HG03135 (cell line): ENCODE data around the gene YIPF3.
"Not testable (repeated sequence)": the region's sequence is repeated elsewhere in the genome, so short reads cannot be mapped to it uniquely, and the experiment has no call there.

ENCODE experiments used
- ATAC-seq: cut with Tn5 transposase; IDR thresholded peaks from one replicate; pipeline ENCODE4 v1.9.1; 2021; ENCODE audit warnings: mild to moderate bottlenecking, moderate library complexity; ENCODE audit not compliant: unreplicated experiment

Gene YIPF3

DNA sequence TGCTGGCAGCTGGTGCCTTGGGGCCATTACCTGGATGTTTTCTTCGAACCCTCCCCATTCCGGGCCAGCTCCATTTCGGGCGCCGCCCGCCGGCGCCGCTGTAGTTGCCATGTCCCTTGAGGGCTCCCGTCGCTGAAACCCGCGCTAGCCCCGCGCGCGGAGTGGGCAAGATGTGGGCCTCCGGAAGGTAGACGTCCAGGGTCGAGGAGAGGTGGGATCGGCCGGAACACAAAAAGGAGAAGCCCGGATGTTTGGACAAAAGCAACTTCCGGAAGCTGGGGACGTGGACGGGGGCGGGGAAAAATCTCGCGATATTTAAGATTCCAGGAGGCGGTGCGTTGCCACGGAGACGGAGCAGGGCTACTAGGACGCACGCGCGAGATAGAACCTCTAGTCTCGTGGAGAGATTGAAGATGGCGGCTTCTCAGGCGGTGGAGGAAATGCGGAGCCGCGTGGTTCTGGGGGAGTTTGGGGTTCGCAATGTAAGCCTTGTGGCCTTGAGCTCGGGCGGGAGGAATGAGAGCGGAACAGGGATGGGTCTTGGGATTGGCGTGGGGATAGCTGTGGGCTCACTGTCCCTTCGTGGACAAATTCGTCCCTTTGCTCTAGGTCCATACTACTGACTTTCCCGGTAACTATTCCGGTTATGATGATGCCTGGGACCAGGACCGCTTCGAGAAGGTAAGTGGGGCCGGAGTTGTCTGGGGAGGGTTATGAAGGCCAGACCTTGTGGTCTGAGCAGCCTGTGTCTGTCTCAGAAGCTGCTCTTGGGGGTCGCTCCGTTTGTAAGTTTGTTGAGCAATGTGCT, at the start of gene YIPF3, which contains the start of gene POLR1C:
Gene YIPF3, minus strand, starts transcription at position 230 of the 808 bp plus-strand sequence. Its CDS starts 119 bp downstream, at position 111.
Gene POLR1C, plus strand, starts transcription at position 393 of the 808 bp plus-strand sequence. Its CDS starts 21 bp downstream, at position 414.
- ATAC-seq = peak; percentile 80

DNA sequence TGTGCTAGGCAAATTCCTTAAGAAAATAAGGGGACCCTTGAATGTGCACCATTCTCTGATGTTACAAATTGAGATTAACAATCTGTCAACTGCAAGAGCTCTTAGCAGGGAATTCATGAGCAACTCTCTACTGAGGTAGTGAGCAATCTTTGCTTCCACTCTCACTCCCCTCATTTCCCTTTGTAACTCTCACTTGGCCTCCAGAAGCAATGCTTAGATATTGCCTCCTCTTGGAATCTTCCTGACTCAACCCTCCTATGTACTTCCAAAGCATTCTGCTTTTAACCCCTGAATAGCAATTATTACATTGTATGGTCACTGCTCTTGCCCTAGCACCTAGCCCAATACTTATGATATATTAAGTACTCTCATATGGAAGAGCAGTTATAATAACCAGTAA, 42.6 kb upstream of the YIPF3 start:
- ATAC-seq = no peak

DNA sequence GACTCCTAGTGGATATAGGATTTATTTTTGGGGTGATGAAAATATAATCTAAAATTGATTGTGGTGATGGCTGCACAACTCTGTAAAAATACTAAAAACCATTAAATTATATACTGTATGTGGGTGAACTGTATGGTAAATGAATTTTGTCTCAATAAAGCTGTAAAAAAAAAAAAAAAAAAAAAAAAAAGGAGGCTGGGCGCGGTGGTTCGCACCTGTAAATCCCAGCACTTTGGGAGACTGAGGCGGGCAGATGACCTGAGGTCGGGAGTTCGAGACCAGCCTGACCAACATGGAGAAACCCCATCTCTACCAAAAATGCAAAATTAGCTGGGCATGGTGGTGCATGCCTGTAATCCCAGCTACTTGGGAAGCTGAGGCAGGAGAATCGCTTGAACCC, 40.9 kb upstream of the YIPF3 start:
- not testable (repeated sequence) for ATAC-seq

DNA sequence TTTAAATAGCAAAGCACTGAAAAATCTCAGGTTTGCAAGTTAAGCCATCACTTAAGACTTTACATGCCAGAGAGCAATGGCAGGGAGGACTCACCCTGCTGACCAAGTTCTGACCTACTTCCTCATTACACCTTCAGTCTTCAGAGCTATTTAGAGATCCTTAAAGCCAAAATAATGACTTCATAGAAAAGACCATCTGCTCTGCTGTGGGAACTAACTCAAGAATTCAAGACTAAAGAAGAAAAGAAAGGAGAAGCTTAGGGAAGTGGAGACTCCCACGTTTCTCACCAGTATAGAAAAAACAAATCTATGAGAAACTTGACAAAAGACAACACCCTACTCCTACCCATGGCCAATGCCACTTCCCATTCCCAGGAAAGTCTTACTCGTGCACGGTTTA, 30.5 kb upstream of the YIPF3 start:
- ATAC-seq = no peak

DNA sequence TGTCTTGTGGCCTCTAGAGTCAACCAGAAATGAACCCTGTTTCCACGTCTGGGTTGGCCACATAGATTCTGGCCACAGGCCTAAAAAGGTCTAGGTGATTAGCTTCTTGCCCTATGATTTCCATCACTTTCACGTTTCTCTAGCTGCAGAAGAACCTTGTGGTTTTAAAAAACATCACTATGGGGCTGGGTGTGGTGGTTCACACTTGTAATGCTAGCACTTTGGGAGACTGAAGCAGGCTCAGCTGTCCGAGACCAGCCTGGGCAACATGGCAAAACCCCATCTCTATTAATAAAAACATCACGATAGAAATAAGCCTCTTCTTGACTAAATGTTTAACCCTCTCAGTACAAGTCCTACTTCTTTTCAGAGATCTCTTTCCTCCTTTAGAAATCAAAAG, 27.7 kb upstream of the YIPF3 start:
- no peak for ATAC-seq

DNA sequence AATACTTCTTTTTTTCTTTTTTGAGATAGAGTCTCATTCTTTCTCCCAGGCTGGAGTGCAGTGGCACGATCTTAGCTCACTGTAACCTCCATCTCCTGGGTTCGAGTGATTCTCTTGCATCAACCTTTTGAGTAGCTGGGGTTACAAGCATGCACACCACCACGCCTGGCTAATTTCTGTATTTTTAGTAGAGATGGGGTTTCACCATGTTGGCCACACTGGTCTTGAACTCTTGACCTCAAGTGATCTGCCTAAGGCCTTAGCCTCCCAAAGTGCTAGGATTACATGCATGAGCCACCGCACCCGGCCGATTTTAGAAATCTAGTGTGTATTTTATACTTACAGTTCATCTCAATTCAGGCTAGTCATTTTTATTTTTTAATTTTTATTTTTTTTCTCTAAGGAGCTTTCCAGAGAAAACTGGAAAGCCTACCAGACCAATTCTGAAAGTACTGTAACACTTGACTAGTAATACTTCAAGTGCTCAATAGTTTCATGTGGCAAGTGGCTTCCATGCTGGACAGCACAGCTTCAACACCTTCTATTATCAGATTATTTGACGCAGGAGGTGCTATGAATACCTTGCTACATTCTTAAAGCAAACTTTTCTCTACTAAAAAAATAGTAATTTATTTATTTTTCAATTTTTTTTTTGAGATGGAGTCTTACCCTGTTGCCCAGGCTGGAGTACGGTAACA, 25.2 kb upstream of the YIPF3 start:
- ATAC-seq = no peak

DNA sequence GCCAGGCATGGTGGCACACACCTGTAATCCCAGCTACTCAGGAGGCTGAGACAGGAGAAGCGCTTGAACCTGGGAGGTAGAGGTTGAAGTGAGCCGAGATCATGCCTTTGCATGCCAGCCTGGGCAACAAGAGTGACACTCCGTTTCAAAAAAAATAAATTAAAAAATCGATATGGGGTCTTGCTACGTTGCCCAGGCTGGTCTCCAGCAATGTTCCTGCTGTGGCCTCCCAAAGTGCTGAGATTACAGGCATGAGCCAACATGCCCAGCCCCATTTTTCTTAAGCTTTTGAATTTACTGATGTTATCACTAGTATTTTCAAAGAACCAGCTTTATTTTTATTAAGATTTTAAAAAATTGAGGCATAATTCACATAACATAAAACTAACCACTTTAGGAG, 23.8 kb upstream of the YIPF3 start:
- ATAC-seq = no peak

DNA sequence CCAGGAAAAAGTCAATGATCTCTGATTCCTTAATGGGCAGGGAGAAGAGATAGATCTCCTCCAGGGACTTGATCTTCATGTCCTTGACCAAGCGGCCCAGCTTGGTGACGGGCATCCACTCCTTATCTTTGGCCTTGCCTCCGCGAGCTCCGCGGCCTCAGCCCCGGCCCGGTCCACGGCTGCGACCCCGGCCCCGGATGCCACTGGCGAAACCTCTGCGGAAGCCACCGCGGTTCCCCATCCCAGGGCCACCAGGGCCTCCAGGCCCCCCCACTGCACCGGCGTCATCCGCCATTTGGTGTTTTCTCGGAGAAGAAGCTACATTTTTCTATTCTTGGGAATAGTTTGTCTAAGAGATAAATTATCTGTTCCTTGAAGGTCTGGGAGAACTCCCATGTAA, 22.7 kb upstream of the YIPF3 start:
- ATAC-seq = not testable (repeated sequence)

DNA sequence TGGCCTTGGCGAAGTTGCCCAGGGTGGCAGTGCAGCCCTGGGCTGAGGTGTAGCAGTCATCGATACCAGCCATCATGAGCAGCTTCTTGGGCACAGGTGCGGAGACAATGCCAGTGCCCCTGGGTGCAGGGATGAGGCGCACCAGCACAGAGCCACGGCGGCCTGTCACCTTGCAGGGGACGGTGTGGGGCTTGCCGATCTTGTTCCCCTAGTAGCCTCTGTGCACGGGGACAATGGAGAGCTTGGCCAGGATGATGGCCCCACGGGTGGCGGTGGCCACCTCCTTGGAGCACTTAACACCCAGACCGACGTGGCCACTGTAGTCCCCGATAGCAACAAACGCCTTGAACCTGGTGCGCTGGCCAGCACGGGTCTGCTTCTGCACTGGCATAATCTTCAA, 22.3 kb upstream of the YIPF3 start:
- ATAC-seq = not testable (repeated sequence)

DNA sequence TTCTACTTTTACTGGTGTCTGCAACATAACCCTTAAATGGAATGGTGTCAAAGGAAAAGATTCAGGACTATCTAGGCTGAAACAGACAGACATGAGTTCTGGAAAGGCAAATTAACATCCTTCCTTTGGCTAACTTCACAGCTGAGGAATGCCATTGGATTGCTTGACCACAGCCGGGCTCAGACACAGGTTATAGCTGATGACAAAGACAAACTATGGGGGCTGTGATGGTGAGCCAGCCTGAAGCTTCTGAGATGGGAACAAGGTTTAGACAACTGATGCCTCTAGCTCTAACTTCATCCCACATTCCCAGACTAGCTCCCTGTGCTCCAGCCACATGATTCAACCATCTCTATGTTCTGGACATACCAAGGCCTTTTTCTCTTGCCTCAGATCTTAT, 15.5 kb upstream of the YIPF3 start:
- ATAC-seq = no peak

DNA sequence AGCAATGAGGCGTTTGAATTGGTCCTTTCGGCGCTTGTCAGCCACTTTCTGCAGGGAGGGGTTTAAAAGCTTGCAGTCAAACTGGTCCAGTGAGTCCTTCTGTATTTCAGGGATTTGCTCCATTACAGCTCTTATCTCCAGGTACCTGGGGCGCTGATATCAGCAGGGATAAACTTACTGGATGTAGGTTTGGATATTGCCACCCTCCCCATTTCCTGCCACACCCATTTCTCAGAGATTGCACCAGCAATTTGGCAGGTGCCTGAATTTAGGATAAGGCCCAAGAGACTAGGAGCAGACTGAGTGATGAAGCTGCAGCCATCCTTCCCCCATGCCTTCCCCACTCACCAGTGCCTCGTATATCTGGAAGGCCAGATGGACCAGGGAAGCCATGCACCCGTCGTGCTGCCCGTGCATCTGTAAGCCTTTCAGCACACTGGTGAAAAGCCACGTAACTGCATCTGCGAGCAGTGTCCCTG, 7.8 kb upstream of the YIPF3 start:
- ATAC-seq = no peak

DNA sequence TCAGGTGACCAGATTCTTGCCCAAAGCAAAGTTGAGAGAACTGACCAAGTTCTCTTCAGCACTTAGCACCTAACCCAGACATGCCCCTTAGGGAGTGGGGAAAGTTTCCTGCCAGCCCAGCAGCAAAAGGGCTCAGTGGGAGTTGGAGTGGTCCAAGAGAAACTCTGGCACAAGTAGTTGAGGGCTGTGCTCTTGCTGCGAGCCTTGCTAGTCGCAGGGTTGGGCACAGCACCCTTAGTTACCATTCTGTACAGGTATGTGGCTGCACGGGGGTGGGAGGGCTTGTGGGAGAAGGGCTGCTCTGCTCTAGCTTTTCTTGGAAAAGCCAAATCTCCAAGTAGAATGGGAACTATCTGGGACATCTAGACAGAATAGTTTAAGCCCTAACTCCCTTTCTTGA, 6.6 kb upstream of the YIPF3 start:
- ATAC-seq = no peak

DNA sequence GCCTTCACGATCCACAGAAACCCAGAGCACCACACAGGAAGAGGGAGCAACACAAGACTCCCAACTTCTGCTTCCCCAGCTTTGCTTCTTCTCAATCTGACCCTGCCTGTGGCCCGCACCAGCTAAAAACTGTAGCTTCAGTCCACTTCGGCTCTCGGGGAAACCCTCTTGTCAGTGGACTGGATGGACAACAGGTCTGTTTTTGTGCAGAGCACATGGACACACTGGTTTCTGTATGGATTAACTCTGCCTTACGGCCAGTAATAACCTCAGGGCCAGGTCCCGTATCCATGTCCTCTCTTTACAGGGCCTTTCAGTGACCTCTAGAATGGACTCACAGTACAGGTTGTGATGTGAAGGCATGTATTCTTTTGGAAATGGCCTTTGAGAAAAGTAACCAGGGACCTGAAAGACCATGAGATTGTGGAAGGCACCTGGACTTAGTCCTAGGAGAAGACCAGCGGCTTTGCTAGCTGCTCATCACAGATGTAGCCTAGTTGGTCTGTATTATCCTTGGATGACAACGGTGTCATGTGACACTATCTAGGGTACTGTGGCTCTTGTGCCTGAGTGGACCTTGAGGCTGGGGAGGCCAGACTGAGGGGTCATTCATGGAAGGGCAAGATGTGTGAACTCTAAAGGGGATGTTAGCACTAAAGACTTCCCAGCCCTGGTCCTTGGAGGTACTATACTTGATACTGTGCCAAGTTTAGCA, 6.0 kb upstream of the YIPF3 start:
- no peak for ATAC-seq

DNA sequence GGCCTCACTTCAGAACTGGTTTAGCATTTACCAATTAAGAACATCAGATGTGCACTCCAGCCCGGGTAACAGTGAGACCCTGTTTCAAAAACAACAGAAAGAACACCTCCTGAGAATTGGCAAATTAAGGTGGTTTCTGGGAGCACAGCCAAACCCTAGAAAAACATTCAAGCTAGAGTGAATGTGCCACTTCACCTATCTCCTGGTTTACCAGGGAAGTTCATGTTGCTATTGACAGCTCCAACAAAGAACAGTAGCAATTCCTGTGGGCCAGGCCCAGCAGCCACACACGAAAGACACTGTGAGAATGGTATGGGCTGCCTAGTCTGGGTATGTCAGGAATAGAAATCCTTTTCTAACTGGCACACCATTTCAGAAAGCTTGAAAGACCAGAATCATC, 5.1 kb upstream of the YIPF3 start:
- ATAC-seq = no peak

DNA sequence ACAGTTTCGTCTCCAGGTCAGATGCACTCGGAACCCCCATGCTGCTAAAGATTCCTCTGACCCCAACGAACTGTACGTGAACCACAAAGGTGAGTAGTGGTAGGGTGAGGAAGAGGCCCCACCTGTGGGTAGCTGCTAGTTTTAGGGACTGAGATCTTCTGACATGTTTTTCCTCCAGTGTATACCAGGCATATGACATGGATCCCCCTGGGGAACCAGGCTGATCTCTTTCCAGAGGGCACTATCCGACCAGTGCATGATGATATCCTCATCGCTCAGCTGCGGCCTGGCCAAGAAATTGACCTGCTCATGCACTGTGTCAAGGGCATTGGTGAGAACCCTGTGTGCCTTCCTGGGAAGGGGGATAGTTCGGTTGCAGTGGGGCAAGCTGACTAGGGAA, 3.4 kb upstream of the YIPF3 start:
- ATAC-seq = no peak

DNA sequence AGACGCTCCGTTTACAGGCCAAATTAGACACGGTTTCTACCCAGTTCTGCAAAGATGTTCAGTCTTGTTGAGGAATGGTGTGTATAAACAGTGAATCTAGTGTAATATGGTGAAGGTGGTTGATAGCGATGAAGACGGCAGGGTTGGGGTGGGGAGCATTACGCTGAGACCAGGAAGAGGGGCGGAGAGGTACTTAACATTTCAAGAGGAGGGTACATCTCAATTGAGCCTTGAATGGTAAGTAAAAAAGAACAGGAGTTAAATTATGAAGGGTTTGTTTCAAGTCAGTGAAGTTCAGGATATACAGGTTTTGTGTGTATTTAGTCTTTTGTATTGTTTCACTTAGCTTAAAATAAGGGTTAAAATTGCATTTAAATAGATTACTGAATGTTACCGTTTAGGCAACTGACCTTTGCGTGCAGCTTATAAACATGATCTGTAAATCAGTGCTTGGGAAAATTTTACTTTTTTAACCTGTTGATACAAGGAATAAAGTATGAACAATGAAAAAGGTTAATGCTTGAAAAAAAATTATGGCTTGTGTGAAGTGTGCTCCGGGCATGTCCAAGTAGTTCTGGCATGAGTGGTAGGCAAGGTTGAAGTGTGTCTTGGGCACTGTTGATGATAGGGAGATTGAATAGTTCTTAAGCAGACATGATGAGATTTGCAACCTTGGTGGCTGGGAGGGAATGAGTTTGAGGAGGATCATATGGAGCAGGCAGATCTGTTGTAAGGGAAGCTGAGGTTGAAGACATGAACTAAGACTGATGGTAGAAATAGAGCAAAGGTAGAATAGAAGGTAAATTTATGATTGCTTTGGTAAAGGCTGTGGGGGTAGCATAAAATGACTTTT, 1.0 kb upstream of the YIPF3 start:
- ATAC-seq = no peak

DNA sequence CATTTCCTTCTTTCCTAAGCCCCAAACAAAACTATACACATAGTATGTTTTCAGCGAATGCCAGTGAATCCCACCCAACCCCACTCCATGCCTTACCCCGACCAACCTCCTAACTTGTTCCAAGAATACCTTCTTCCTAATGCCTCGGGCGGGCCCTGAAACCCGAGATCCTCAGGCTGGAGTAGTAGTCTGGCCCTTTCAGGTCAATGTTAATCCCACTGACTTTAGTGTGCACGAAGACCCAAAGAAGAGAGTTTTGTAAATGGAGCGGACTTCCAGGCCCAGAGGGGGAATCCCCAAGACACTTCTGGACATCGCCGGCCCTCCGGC, 394 bp downstream of the YIPF3 start:
- ATAC-seq = no peak

DNA sequence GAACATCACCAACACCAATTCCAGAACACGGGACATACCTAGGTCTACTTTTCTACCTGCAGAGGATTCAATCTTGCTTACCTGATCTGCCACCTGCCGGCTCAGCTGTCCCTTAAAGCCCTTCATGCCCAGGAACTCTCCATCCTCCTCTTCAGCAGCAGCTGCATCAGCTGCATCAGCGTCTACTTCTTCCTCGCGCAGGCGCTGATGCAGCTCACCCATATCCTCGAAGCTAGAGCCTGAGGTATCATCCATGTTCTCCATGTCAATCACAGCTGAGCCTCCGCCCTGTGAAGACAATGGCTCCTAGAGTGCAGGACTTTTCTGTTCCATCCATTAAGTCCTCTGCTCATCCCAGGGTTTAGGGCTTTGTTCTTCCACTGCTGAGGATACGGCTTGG, 918 bp downstream of the YIPF3 start:
- ATAC-seq = no peak

DNA sequence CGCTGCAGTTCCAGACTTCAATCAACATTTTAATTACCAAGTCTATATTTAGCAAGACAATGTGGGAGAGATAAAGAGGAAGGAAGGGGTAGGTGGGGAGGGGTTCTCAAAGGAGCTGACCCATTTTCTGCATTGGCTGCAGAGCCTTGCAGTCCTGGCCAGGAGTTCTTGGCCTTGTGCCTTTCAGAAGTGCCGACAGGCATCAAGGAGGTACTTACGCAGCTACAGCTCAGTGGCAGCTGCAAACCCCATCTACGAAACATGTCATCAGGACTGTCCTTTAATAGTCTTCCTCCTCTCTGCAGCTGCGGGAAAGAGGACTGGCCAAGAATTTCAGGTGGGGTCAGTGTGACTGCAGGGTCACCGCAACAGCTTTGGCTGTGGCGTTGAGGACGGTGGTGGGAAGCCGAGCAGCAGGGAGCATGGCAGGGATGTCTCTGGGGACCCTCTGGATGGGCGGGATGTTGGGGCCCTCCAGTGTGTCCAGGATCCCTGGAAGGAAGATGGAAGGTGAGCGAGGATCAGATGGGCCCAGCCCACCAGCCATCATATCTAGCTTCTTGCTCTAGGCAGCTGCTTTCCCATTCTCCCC, 4.8 kb downstream of the YIPF3 start:
- ATAC-seq = no peak

DNA sequence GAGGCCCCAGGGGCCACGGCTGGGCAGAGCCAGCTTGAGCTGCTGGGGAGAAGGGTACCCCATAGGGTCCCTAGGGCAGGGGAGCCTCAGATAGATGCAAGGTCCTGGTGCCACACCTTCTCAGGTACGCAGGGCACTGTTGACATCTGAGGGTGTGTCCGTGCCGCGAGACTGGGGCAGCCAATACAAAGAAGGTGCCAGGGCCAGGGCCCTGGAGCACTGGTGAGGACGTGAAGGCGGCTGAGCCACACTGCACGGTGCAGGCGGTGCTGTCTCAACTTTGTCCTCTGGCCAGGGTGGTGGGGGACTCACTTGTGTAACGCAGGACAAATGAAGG, 5.9 kb downstream of the YIPF3 start:
- no peak for ATAC-seq
